ENCODE results near the gene HAUS7. TPM values are rescaled to one million over a fixed set of nuclear protein-coding genes. Genes with fewer than 3 reads are reported as not detected.

The HAUS7 gene
- total RNA-seq, 2 donors from 2014 or later = 18.1 to 35.7 TPM

GRCh38 chrX:153516073-153516472 is 45.7 kb upstream of the HAUS7 start:
- intact Hi-C loops (cut with DNase I) = no loop called here
- Histone ChIP-seq H3K4me1 (replicated peaks) (no peaks in the 10 kb centered on the region), H3K27me3 (replicated peaks; ENCODE audit: insufficient read depth) (no peaks in the 10 kb centered on the region), H3K27ac (no peak overlapping the region), H3K36me3 (no peaks in the 10 kb centered on the region), H3K9me3 (no peaks in the 10 kb centered on the region), H3K4me3 (no peak overlapping the region)
- TF ChIP-seq POLR2AphosphoS5 (IDR thresholded peaks at IDR 0.05) (no peak), CTCF (IDR thresholded peaks at IDR 0.05) (no peak), POLR2A (IDR thresholded peaks at IDR 0.05) (no peak)
- WGBS = 84% methylated on average over 5 of the region's 9 CpGs
- no peak for DNase-seq (ENCODE audit: low spot score)

GRCh38 chrX:153515435-153515834 is 45.1 kb upstream of the HAUS7 start:
- DNase-seq (ENCODE audit: low spot score) = no peak
- intact Hi-C loops (cut with DNase I) = no loop called here
- Histone ChIP-seq H3K27ac (no peak overlapping the region), H3K27me3 (replicated peaks; ENCODE audit: insufficient read depth) (no peaks in the 10 kb centered on the region), H3K36me3 (no peaks in the 10 kb centered on the region), H3K4me3 (no peak overlapping the region), H3K4me1 (replicated peaks) (no peaks in the 10 kb centered on the region), H3K9me3 (no peaks in the 10 kb centered on the region)
- TF ChIP-seq POLR2A (IDR thresholded peaks at IDR 0.05) = no peak
- no peak for TF ChIP-seq POLR2AphosphoS5 (IDR thresholded peaks at IDR 0.05)
- TF ChIP-seq CTCF (IDR thresholded peaks at IDR 0.05) = no peak
- 91% methylated on average over 4 of the region's 8 CpGs for WGBS

- Histone ChIP-seq H3K9me3 (no peaks in the 10 kb centered on the region), H3K27me3 (replicated peaks; ENCODE audit: insufficient read depth) (no peaks in the 10 kb centered on the region), H3K27ac (no peak overlapping the region), H3K4me1 (replicated peaks) (no peaks in the 10 kb centered on the region), H3K36me3 (no peaks in the 10 kb centered on the region), H3K4me3 (no peak overlapping the region)
- intact Hi-C loops (cut with DNase I) = no loop called here
- TF ChIP-seq POLR2A (IDR thresholded peaks at IDR 0.05) (no peak), CTCF (IDR thresholded peaks at IDR 0.05) (no peak), POLR2AphosphoS5 (IDR thresholded peaks at IDR 0.05) (no peak)
- no peak for DNase-seq (ENCODE audit: low spot score)
- WGBS = 83% methylated on average over 7 of the region's 9 CpGs
These were observed 43.9 kb upstream of the HAUS7 start for GRCh38 chrX:153514259-153514658.

GRCh38 chrX:153513265-153513664 is 42.9 kb upstream of the HAUS7 start:
- Histone ChIP-seq H3K27ac (no peak overlapping the region), H3K36me3 (no peaks in the 10 kb centered on the region), H3K4me3 (no peak overlapping the region), H3K27me3 (replicated peaks; ENCODE audit: insufficient read depth) (no peaks in the 10 kb centered on the region), H3K4me1 (replicated peaks) (no peaks in the 10 kb centered on the region), H3K9me3 (no peaks in the 10 kb centered on the region)
- intact Hi-C loops (cut with DNase I) = no loop called here
- DNase-seq (ENCODE audit: low spot score) = no peak
- WGBS = 75% methylated on average over 4 of the region's 5 CpGs
- TF ChIP-seq POLR2AphosphoS5 (IDR thresholded peaks at IDR 0.05) (no peak), CTCF (IDR thresholded peaks at IDR 0.05) (no peak), POLR2A (IDR thresholded peaks at IDR 0.05) (no peak)

- WGBS = 62% methylated on average over 3 of the region's 3 CpGs
- no peaks in the 10 kb centered on the region for H3K4me1 ChIP-seq (replicated peaks)
- DNase-seq (ENCODE audit: low spot score) = no peak
- H3K27me3 ChIP-seq (replicated peaks; ENCODE audit: insufficient read depth) = no peaks in the 10 kb centered on the region
- H3K9me3 ChIP-seq = no peaks in the 10 kb centered on the region
- H3K27ac ChIP-seq = no peak overlapping the region
- TF ChIP-seq CTCF (IDR thresholded peaks at IDR 0.05) = no peak
- no peak for TF ChIP-seq POLR2AphosphoS5 (IDR thresholded peaks at IDR 0.05)
- TF ChIP-seq POLR2A (IDR thresholded peaks at IDR 0.05) = no peak
- H3K4me3 ChIP-seq = no peak overlapping the region
- intact Hi-C loops (cut with DNase I) = no loop called here
- no peaks in the 10 kb centered on the region for H3K36me3 ChIP-seq
These were observed 42.1 kb upstream of the HAUS7 start for GRCh38 chrX:153512501-153512893.
